Transverse colon (tissue), 4 donors: ENCODE results near the gene TLCD3B. TPM values are rescaled to one million over a fixed set of nuclear protein-coding genes. Genes with fewer than 3 reads are reported as not detected.

Experiments
- DNase-seq: peaks from one replicate; pipeline ENCODE4 v3.0.0-alpha.2; 2019
- H3K27ac ChIP-seq, 4 donors: fragments of 200-600 bp; sonication (generic); 2 replicates each; pipeline ENCODE4 v1.5.1; 2016 to 2018; ENCODE audit warnings: inconsistent platforms in 4 of 4
- H3K27me3 ChIP-seq: fragments of 200-600 bp; sonication (generic); 2 replicates; pipeline ENCODE4 v1.5.1; 2017; ENCODE audit warnings: inconsistent platforms
- H3K36me3 ChIP-seq, 4 donors: fragments of 200-600 bp; sonication (generic); 2 replicates each; pipeline ENCODE4 v1.5.1; 2017 to 2019; ENCODE audit warnings: inconsistent platforms in 4 of 4
- H3K4me1 ChIP-seq, 4 donors: fragments of 200-600 bp; sonication (generic); 2 replicates each; pipeline ENCODE4 v1.5.1; 2017 to 2020; ENCODE audit warnings: inconsistent platforms in 4 of 4
- H3K4me3 ChIP-seq, 4 donors: fragments of 200-600 bp; sonication (generic); 1 replicate in 1 of 4; 2 replicates in 3 of 4; pipeline versions ENCODE4 v1.5.1 to v1.6.1; 2017 to 2019; ENCODE audit warnings: inconsistent platforms in 4 of 4
- H3K9me3 ChIP-seq, 2 donors: fragments of 200-600 bp; sonication (generic); 2 replicates each; pipeline ENCODE4 v1.5.1; 2017 to 2019; ENCODE audit warnings: inconsistent platforms in 2 of 2
- EP300 ChIP-seq: sonication (generic); formaldehyde crosslinking; IDR thresholded peaks from one replicate; pipeline ENCODE4 v1.6.1; 2017; ENCODE audit warnings: antibody characterized with exemption, low read depth
- POLR2A ChIP-seq: fragments of 450-650 bp; IDR thresholded peaks from one replicate; pipeline ENCODE4 v1.6.1; 2016; ENCODE audit warnings: antibody characterized with exemption, mild to moderate bottlenecking, moderate library complexity
- POLR2AphosphoS5 ChIP-seq, 3 donors: sonication (generic); formaldehyde crosslinking; IDR thresholded peaks; one replicate each; pipeline ENCODE4 v1.6.1; 2016; ENCODE audit warnings: antibody characterized with exemption in 3 of 3
- WGBS, 2 donors: methylation state at CpG; one replicate each; pipeline ENCODE4 v1.1.5; 2018; ENCODE audit warnings: low coverage in 1 of 2; 5-methylcytosine and 5-hydroxymethylcytosine counted together
- in situ Hi-C, 4 donors: fragments of 200-750 bp; cut with MboI; loops; one replicate each; pipeline versions ENCODE4 v1.15.0 to v1.15.1; 2017; ENCODE audit warnings: low sequenced_read_pairs in 3 of 4, low pct_ligation_motif_present in 1 of 4, low pct_unique_long_range_greater_than_20kb in 1 of 4
- intact Hi-C: fragments of 100-400 bp; cut with DNase I; formaldehyde crosslinking; loops from one replicate; pipeline ENCODE4 v1.15.1; 2023; ENCODE audit warnings: low total_unique reads
- total RNA-seq, 4 donors: library from RNA; depleted of rRNA; stranded (reverse); fragments of >200 nt; gene quantifications; one replicate each; pipeline ENCODE4 v1.1.0, GENCODE V29; 2016
- TF ChIP-seq, protein P1 (sequence below), 5 experiments: fragments of 200-600 bp in 3 of 5; fragments of 450-650 bp in 2 of 5; sonication (generic) in 3 of 5; IDR thresholded peaks; 1 replicate in 2 of 5; 2 replicates in 3 of 5; pipeline ENCODE4 v1.5.1; 2016 to 2017; ENCODE audit warnings: antibody characterized with exemption in 5 of 5, inconsistent platforms in 3 of 5, mild to moderate bottlenecking in 2 of 5, moderate library complexity in 1 of 5

Gene TLCD3B
- total RNA-seq, 4 donors from 2014 or later: not detected

DNA sequence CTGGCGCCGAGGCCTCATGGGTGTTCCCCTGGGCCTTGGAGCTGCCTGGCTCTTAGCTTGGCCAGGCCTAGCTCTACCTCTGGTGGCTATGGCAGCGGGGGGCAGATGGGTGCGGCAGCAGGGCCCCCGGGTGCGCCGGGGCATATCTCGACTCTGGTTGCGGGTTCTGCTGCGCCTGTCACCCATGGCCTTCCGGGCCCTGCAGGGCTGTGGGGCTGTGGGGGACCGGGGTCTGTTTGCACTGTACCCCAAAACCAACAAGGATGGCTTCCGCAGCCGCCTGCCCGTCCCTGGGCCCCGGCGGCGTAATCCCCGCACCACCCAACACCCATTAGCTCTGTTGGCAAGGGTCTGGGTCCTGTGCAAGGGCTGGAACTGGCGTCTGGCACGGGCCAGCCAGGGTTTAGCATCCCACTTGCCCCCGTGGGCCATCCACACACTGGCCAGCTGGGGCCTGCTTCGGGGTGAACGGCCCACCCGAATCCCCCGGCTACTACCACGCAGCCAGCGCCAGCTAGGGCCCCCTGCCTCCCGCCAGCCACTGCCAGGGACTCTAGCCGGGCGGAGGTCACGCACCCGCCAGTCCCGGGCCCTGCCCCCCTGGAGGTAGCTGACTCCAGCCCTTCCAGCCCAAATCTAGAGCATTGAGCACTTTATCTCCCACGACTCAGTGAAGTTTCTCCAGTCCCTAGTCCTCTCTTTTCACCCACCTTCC is 43.5 kb downstream of the TLCD3B start:
- no peak overlapping the region for H3K4me3 ChIP-seq
- intact Hi-C loops: no loop called here
- H3K4me1 ChIP-seq: peaks cover 0 to 20% (median 6%) of the 10 kb centered on the region in 4 donors
- H3K27me3 ChIP-seq: no peaks in the 10 kb centered on the region
- no peak for DNase-seq
- no peak overlapping the region for H3K27ac ChIP-seq
- peaks cover 0 to 54% (median 26%) of the 10 kb centered on the region in 4 donors for H3K36me3 ChIP-seq
- TF ChIP-seq, protein P1, sequence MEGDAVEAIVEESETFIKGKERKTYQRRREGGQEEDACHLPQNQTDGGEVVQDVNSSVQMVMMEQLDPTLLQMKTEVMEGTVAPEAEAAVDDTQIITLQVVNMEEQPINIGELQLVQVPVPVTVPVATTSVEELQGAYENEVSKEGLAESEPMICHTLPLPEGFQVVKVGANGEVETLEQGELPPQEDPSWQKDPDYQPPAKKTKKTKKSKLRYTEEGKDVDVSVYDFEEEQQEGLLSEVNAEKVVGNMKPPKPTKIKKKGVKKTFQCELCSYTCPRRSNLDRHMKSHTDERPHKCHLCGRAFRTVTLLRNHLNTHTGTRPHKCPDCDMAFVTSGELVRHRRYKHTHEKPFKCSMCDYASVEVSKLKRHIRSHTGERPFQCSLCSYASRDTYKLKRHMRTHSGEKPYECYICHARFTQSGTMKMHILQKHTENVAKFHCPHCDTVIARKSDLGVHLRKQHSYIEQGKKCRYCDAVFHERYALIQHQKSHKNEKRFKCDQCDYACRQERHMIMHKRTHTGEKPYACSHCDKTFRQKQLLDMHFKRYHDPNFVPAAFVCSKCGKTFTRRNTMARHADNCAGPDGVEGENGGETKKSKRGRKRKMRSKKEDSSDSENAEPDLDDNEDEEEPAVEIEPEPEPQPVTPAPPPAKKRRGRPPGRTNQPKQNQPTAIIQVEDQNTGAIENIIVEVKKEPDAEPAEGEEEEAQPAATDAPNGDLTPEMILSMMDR (IDR thresholded peaks at IDR 0.05): no peak
- TF ChIP-seq POLR2A (no peak), EP300 (no peak), POLR2AphosphoS5 (IDR thresholded peaks at IDR 0.05) (no peak)
- no peaks in the 10 kb centered on the region for H3K9me3 ChIP-seq
- in situ Hi-C loops: no loop called here
- 95% methylated on average over 30 of the region's 35 CpGs; no CpG with 5 or more reads in 1 of the 2 donors for WGBS, 2 donors

DNA sequence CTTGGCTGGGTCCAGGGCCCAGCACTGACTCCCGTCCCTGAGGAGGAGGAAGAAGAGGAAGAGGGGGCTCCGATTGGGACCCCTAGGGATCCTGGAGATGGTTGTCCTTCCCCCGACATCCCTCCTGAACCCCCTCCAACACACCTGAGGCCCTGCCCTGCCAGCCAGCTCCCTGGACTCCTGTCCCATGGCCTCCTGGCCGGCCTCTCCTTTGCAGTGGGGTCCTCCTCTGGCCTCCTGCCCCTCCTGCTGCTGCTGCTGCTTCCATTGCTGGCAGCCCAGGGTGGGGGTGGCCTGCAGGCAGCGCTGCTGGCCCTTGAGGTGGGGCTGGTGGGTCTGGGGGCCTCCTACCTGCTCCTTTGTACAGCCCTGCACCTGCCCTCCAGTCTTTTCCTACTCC is 44.1 kb downstream of the TLCD3B start:
- Histone ChIP-seq H3K4me1 (peaks cover 0 to 20% (median 6%) of the 10 kb centered on the region in 4 donors), H3K4me3 (no peak overlapping the region), H3K27ac (no peak overlapping the region), H3K9me3 (no peaks in the 10 kb centered on the region), H3K36me3 (peaks cover 0 to 60% (median 28%) of the 10 kb centered on the region in 4 donors), H3K27me3 (no peaks in the 10 kb centered on the region)
- no peak for TF ChIP-seq POLR2AphosphoS5 (IDR thresholded peaks at IDR 0.05)
- TF ChIP-seq POLR2A: no peak
- TF ChIP-seq EP300: no peak
- TF ChIP-seq, protein P1 (IDR thresholded peaks at IDR 0.05): no peak
- DNase-seq: no peak
- in situ Hi-C loops (no loop called here), intact Hi-C loops (no loop called here)
- WGBS, 2 donors: 82% methylated on average over 5 of the region's 5 CpGs; no CpG with 5 or more reads in 1 of the 2 donors

DNA sequence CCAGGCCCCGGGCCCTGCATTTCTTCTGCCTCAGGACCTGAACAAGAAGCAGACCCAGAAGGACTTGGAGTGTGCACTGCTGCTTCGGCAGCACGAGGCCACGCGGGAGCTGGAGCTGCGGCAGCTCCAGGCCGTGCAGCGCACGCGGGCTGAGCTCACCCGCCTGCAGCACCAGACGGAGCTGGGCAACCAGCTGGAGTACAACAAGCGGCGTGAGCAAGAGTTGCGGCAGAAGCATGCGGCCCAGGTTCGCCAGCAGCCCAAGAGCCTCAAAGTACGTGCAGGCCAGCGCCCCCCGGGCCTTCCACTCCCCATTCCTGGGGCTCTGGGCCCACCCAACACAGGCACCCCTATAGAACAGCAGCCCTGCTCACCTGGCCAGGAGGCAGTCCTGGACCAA is 44.8 kb downstream of the TLCD3B start:
- Histone ChIP-seq H3K36me3 (peaks cover 0 to 67% (median 31%) of the 10 kb centered on the region in 4 donors), H3K27me3 (no peaks in the 10 kb centered on the region), H3K4me3 (no peak overlapping the region), H3K27ac (no peak overlapping the region), H3K9me3 (no peaks in the 10 kb centered on the region), H3K4me1 (peaks cover 0 to 20% (median 6%) of the 10 kb centered on the region in 4 donors)
- no peak for DNase-seq
- intact Hi-C loops (no loop called here), in situ Hi-C loops (no loop called here)
- no peak for TF ChIP-seq POLR2AphosphoS5 (IDR thresholded peaks at IDR 0.05)
- TF ChIP-seq POLR2A: no peak
- no peak for TF ChIP-seq EP300
- TF ChIP-seq, protein P1 (IDR thresholded peaks at IDR 0.05): no peak
- WGBS, 2 donors: 95% methylated on average over 20 of the region's 20 CpGs; no CpG with 5 or more reads in 1 of the 2 donors

DNA sequence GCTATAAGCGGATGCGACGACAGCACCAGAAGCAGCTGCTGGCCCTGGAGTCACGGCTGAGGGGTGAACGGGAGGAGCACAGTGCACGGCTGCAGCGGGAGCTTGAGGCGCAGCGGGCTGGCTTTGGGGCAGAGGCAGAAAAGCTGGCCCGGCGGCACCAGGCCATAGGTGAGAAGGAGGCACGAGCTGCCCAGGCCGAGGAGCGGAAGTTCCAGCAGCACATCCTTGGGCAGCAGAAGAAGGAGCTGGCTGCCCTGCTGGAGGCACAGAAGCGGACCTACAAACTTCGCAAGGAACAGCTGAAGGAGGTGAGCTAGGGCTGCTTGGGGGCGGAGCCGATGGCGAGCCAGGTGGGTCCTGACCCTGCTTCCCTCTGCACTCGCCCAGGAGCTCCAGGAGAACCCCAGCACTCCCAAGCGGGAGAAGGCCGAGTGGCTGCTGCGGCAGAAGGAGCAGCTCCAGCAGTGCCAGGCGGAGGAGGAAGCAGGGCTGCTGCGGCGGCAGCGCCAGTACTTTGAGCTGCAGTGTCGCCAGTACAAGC is 45.7 kb downstream of the TLCD3B start:
- no peaks in the 10 kb centered on the region for H3K27me3 ChIP-seq
- 96% methylated on average over 28 of the region's 28 CpGs; no CpG with 5 or more reads in 1 of the 2 donors for WGBS, 2 donors
- peaks cover 0 to 14% (median 6%) of the 10 kb centered on the region in 4 donors for H3K4me1 ChIP-seq
- in situ Hi-C loops: no loop called here
- H3K27ac ChIP-seq: no peak overlapping the region
- H3K36me3 ChIP-seq: peaks cover 0 to 71% (median 34%) of the 10 kb centered on the region in 4 donors
- no peak for DNase-seq
- TF ChIP-seq EP300: no peak
- TF ChIP-seq, protein P1 (IDR thresholded peaks at IDR 0.05): no peak
- TF ChIP-seq POLR2A: no peak
- no peak for TF ChIP-seq POLR2AphosphoS5 (IDR thresholded peaks at IDR 0.05)
- H3K4me3 ChIP-seq: no peak overlapping the region
- intact Hi-C loops: no loop called here
- no peaks in the 10 kb centered on the region for H3K9me3 ChIP-seq
